ENCODE data around the gene RGMA.

RGMA gene, protein sequence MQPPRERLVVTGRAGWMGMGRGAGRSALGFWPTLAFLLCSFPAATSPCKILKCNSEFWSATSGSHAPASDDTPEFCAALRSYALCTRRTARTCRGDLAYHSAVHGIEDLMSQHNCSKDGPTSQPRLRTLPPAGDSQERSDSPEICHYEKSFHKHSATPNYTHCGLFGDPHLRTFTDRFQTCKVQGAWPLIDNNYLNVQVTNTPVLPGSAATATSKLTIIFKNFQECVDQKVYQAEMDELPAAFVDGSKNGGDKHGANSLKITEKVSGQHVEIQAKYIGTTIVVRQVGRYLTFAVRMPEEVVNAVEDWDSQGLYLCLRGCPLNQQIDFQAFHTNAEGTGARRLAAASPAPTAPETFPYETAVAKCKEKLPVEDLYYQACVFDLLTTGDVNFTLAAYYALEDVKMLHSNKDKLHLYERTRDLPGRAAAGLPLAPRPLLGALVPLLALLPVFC

DNA sequence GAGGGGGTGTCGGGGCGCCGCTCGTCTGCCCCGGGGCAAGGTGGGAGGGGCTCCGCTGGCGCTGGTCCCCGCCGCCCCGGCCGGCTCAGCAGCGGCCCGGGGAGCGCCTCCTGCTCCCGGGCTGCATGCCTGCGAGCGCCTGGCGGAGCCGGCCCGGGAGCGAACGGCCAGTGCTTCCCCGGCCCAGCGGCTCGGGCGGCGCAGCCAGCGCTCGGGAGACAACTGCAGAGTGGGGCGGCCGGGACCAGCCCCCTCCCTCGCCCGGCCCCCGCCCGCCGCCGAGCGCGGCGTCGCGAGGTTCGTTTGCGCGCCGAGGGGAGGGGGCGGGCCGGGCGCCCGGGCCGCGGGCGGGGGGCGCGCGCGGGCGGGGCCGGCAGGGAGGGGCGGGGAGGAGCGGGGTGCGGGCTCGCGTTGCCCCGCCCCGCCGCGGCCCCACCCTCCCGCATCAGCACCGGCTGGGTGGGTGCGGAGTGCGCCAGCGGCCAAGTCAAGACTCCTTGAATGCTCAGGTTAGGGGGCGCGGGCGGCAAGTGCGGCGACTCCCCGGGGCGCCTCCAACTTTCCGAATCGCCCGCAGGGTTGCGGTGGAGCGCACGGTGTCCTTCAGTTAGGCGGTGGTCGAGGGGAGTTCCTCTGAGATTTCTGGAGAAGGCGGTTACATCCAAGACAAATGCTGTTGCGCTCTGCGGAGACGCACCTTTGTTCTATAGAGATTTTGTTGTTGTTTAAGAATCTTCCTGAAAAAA lies at the start of gene RGMA:
Gene RGMA, minus strand, starts transcription at position 231 of the 746 bp plus-strand sequence. CDS start 279 bp downstream, outside the sequence.
- no peak for TF ChIP-seq ZNF274 (IDR thresholded peaks at IDR 0.05; ENCODE audit: low read depth, low read length)
- H3K4me3 ChIP-seq (ENCODE audit: low read length), result peak within 1 kb of the TSS; percentile 24; the same call in 1 of the 2 replicates

GRCh38 chr15:93136606-93137005 lies 47.6 kb upstream of the RGMA start:
- TF ChIP-seq ZNF274 (IDR thresholded peaks at IDR 0.05; ENCODE audit: low read depth, low read length), result no peak

DNA sequence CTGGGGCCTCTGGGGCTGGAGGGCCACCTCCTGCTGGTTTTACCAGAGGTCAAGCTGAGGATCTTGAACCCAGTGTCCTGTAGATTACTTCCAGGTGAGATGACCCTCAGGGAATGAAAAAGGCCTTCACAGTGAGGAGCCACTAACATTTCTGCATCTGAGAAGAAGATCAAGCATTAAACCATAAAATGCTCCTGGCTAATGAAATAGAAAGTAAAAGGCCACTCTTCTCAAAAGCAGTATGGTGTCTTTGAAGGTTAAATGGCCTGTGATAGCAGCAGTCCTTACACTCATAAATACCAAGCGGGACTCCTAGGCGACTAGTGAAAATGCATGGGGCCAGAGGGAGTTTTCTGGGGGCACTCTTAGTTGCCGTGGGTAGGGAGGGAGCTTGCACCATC lies 47.0 kb upstream of the RGMA start:
- TF ChIP-seq ZNF274 (IDR thresholded peaks at IDR 0.05; ENCODE audit: low read depth, low read length), result no peak
- no peak overlapping the region for H3K4me3 ChIP-seq (ENCODE audit: low read length)

More at GRCh38 chr15:93136606-93137005, 47.6 kb upstream of the RGMA start:
- H3K4me3 ChIP-seq (ENCODE audit: low read length), result no peak overlapping the region

DNA sequence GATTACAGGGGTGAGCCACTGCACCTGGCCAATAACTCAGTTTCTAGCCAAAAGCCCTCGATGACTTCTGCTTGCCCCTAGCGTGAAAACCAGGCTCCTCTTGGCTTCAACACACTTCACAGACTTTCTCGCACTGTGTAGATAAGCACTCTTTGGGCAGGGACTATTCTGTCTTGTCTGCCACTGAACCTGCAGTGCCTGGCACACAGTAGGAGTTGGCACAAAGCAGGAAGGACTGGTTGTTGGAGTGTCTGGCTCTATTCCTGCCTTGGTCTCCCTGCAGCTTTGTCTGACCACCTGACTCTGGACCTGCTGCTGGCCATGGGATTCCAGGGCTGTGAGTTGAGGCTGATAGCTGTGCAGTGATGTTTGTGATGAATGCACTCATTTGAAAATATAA lies 46.4 kb upstream of the RGMA start:
- H3K4me3 ChIP-seq (ENCODE audit: low read length), result no peak overlapping the region
- TF ChIP-seq ZNF274 (IDR thresholded peaks at IDR 0.05; ENCODE audit: low read depth, low read length), result no peak

- no peak for TF ChIP-seq ZNF274 (IDR thresholded peaks at IDR 0.05; ENCODE audit: low read depth, low read length)
- no peak overlapping the region for H3K4me3 ChIP-seq (ENCODE audit: low read length)
Observed at GRCh38 chr15:93131485-93132095, 42.6 kb upstream of the RGMA start.

GRCh38 chr15:93129702-93130488 lies 40.9 kb upstream of the RGMA start:
- H3K4me3 ChIP-seq (ENCODE audit: low read length), result no peak overlapping the region
- no peak for TF ChIP-seq ZNF274 (IDR thresholded peaks at IDR 0.05; ENCODE audit: low read depth, low read length)

- no peak overlapping the region for H3K4me3 ChIP-seq (ENCODE audit: low read length)
- TF ChIP-seq ZNF274 (IDR thresholded peaks at IDR 0.05; ENCODE audit: low read depth, low read length), result no peak
Observed at GRCh38 chr15:93127286-93127685, 38.3 kb upstream of the RGMA start.

DNA sequence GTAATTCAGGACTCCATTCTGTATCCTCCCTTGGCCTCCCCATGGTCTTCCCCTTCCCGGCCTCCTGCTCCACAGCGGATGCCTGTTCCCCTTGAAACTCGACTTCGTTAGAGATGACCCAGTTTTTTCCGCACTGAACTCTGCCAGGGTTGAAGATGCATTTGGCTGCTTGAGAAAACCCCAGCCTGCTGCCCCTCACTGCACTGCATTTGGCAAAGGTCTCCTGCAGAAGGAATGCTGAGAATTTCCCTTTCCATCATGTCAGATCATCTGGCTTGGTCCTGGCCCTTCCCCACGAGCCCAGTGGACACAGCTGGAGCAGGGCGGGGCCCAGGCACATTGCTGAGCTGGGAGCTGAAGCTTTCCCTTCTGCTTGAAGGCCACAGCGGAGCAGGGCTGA lies 37.6 kb upstream of the RGMA start:
- TF ChIP-seq ZNF274 (IDR thresholded peaks at IDR 0.05; ENCODE audit: low read depth, low read length), result no peak
- no peak overlapping the region for H3K4me3 ChIP-seq (ENCODE audit: low read length)

DNA sequence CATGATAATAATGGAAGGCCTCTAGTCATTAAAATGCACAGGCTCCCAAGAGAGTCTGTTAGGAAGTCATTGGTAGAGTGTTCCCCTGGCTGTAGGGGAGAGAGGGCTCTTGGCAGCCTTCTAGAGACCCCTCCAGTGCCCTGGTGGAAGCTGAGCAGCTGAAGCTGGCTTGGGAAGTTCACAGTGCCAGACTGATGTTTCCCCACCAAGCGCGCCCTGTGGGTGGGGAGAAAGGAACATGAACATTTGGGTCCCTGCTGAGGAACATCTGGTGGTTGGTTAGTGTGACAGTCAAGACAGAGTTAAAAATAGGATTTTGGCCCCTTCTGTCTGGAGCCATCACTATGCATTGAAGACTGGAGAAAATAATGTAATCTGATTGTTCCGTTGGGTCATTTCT lies 37.1 kb upstream of the RGMA start:
- H3K4me3 ChIP-seq (ENCODE audit: low read length), result no peak overlapping the region
- no peak for TF ChIP-seq ZNF274 (IDR thresholded peaks at IDR 0.05; ENCODE audit: low read depth, low read length)

GRCh38 chr15:93124126-93124525 lies 35.1 kb upstream of the RGMA start:
- no peak for TF ChIP-seq ZNF274 (IDR thresholded peaks at IDR 0.05; ENCODE audit: low read depth, low read length)
- H3K4me3 ChIP-seq (ENCODE audit: low read length), result no peak overlapping the region

- no peak overlapping the region for H3K4me3 ChIP-seq (ENCODE audit: low read length)
- TF ChIP-seq ZNF274 (IDR thresholded peaks at IDR 0.05; ENCODE audit: low read depth, low read length), result no peak
Observed at GRCh38 chr15:93121973-93122910, 33.2 kb upstream of the RGMA start.

GRCh38 chr15:93121107-93121506 lies 32.1 kb upstream of the RGMA start:
- TF ChIP-seq ZNF274 (IDR thresholded peaks at IDR 0.05; ENCODE audit: low read depth, low read length), result no peak
- H3K4me3 ChIP-seq (ENCODE audit: low read length), result no peak overlapping the region

- no peak overlapping the region for H3K4me3 ChIP-seq (ENCODE audit: low read length)
- TF ChIP-seq ZNF274 (IDR thresholded peaks at IDR 0.05; ENCODE audit: low read depth, low read length), result no peak
Observed at GRCh38 chr15:93118904-93119303, 29.9 kb upstream of the RGMA start.

Measured in GM08714 (cell line).